ENCODE data around the gene MUC22.
"Not testable (repeated sequence)": the region's sequence is repeated elsewhere in the genome, so short reads cannot be mapped to it uniquely, and the experiment has no call there.

The MUC22 gene

DNA sequence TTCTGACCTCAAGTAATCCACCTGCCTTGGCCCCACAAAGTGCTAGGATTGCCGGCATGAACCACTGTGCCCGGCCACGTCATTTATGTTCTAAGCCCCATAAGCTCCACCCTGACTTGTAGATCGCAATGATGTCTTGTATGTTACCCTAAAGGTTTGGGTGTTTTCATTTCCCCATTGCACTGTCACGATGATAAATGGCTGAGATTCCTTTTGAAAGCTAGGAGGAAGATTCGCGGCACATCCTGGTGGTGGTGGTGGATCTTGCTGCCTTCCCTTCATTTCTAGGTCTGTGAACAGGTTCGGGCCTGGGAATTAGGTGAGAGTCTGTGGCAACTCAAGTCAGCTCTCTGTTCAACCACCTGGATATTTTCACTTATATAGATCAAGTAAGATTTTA lies 28.3 kb downstream of the MUC22 start:
- no peak for DNase-seq (ENCODE audit: low read depth)

DNA sequence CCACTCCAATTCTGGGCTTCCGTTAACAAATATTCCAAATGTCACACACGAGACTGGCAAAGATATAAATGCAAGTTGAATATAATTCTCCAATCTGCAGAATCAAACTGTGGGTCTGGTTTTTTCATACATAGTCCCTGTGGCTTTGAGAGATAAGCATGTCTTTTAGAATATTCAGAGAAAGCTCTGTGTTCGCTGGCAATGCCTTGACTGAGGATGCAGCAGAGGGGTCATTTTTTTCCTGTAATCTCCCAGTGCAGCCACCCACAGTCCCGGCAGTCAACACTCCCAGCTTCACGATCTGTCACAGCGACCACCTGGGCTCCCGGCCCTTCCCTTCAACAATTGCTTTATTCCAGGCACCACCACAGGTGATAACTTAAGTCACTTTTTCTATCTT lies 30.5 kb downstream of the MUC22 start:
- no peak for DNase-seq (ENCODE audit: low read depth)

DNA sequence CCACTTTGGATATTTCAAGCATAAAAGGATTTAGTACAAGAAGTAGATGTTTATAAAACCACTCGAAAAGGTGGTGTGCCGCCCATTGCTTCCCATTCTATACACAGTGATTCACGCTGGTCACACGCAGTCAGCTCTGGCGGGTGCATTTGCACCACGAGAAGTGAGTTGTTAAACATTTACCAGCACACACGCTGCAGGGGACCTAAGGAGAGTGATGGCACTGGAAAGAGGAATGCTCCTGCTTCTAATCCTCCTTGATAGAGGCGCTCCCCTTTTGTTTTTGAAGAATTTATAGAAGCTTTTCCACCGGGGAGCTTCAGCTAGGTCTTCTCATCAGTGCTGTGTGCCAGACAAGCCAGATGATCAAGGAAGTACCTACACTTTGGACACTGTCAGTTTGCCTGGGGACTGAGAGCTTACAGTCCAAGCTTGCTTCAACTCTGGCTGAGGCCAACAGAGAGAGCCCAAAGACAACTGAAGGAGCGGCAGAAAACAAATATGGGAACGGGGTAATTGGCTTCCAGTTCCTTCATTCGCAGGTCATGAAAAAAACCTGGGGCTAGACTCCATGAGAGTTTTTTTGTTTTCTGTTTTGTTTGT lies 31.2 kb downstream of the MUC22 start:
- no peak for DNase-seq (ENCODE audit: low read depth)

DNA sequence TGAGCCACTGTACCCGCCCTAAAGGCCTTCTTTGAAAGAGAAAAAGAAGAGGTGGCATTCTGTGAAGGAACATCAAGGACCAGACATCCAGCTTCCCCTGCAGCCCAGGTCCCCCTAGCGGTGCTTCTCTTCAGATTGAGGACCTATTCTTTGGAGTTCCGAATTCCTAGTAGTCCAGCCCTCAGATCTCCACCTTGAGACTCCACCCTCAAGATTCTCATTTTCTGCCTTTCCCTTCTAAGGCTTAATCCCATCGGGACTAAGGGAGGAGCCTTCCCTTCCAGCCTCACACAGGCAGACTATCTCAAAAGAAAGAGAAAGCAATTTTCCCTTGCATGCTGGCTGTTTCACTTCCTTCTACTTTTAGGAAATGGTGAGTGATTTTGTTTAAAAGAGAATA lies 32.5 kb downstream of the MUC22 start:
- no peak for DNase-seq (ENCODE audit: low read depth)

DNA sequence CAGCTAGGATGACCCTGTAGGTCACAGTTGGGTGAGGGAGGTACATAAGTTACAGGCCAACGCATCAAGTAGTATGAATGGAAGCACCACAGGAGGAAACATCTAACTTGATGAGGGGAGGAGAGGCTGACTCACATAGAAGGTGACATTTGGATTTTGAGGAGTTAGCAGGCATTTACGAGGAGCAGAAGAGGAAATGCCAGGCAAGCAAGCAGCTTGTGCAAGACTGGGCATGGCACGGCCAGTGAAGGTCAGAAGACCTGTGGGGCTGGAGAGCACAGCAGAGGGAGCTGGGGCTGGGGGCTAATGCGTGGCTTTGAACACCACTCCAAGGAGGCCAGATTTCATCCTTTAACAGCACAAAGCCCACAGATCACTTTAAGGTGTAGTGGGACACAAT lies 37.8 kb downstream of the MUC22 start:
- DNase-seq (ENCODE audit: low read depth), result no peak

DNA sequence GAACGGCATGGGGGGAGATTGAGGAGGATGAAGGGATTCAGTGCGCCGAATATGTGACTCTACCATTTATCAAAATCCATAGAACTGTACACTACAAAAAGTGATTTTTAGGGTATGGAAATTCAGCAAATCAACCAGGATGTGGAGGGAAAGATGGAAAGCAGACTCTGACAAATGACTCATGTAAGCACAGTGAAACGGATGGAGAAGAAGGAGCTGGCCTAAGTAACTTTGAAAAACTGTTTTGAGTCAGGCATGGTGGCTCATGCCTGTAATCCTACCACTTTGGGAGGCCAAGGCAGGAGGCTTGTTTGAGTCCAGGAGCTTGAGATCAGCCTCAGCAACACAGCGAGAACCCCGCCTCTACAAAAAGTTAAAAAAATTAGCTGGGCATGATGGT lies 39.2 kb downstream of the MUC22 start:
- no peak for DNase-seq (ENCODE audit: low read depth)

DNA sequence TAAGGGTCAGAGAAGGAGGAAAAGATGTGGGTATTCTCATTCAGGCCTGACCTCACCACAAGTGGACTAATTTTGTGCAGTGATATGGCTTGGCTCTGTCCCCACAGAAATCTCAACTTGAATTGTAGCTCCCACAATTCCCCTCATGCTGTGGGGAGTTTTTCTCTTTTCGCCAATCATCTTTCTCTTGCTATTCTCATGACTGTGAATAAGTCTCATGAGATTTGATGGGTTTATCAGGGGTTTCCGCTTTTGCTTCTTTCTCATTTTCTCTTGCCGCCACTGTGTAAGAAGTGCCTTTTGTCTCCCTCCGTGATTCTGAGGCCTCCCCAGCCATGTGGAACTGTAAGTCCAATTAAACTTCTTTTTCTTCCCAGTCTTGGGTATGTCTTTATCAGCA lies 42.9 kb downstream of the MUC22 start:
- DNase-seq (ENCODE audit: low read depth), result not testable (repeated sequence)

DNA sequence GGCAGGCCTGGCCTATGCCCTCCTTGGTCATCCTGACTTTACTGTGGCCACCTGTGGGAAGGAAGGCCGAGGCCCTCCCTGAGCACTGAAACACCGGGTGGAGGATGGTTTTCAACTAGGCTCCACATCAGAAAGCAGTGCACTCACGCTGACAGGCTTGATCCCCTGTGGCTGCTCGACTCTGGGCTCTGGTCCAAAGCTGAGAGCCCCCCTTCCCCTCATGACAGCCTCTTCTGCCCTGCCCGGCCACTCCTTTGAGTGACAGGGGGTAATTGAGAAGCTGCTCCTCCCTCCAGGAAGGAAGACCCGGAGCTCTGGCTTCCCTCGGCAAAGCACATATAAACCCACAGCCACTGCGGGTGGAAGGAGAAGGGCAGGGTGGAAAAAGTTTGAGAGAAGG lies 43.6 kb downstream of the MUC22 start:
- no peak for DNase-seq (ENCODE audit: low read depth)

DNA sequence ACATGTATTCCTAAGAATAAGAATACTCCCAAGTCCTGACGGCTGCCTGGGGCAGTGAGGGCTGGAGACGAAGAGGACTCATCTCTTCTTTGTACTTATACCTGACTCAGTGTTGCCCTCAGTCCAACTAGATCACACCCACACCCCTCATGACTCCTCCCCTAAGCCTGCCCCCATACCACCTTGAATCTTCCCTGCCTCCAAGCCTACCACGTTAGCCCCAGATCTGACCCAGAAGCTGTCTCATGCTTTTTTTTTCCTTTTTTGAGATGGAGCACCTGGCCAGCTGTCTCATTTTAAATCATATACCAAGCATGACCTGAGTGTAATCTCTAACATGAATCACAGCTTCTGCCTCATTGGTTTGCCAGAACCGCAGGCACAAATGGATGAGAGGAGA lies 45.2 kb downstream of the MUC22 start:
- DNase-seq (ENCODE audit: low read depth), result no peak

DNA sequence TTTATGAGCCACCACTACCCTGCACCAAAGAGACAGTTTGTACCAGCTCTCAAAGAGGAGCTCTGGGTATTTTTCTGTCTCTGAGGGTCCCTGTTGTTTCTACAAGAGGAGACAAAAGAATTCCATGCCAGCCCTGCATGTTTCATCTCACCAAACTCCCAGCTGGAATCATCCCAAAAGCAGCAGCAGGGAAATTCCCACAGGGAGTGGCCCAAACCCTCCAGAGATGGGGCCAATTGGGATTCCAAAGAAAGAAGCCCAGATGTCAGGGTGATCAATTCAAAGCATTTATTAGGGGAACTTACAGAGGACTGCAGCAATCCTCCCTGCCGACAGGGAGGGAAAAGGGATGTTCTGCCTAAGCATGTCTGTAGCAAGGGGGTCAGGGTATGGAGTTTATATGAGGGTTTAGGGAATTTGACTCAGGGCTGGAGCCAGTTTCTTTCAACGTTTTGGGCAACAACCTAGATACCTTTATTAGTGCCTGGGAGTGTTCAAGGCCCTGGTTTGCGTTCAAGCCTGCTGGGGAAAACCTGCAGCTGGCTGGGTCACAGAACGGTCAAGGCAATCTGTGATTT lies 47.2 kb downstream of the MUC22 start:
- peak; percentile 64 for DNase-seq (ENCODE audit: low read depth)

DNA sequence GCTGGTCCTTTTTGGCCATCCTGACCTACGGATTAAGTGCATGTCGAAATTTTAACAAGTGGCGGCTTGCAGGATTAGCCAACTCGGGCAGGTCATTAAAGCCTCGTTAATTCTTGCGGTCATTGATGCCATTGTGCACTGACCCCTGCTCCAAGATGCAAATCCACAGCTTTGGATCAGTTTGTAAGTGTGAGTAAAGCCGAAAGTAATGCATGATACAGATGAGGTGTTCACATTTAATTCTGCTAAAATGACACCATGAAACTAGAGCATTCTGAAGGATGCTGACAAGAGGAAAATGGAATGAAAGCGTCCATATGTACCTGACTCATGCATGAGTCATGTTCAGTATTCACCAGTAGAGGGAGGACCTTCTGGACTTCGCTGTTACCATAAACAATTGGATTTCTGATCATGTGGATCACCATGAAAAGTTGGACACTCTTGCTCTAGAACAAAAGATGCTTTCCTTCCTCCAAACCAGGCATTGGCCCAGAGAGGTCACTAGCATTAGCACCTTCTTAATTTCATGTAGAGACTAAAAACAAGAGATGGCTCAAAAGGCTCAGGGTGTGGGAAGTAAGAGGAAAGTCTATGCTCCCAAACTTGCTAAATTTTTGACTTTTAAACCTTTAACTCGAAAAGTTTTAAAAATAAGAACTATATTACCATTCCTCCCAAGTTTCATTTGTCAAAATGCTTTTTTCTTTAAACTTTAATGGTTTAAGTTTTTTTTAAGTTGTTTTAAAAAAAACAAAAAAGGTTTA lies 48.0 kb downstream of the MUC22 start:
- DNase-seq (ENCODE audit: low read depth), result peak; percentile 97

DNA sequence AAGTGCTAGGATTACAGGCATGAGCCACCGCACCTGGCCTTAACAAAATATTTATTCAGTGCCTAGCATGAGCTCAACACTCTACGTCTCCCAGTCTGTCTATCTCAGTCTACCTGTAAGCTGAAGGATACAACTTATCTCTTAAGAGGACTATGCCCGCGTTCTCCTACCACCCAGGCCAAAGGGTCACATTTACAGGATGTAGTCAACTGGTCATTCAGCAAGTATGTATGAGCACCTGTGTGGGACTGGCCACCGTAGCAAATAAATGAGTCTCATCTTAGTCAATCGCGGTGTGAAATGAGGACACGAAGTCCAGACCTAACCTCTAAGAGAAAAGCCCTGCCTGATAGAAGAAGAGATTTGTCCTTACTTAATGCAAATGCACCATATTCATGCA lies 49.9 kb downstream of the MUC22 start:
- no peak for DNase-seq (ENCODE audit: low read depth)

DNA sequence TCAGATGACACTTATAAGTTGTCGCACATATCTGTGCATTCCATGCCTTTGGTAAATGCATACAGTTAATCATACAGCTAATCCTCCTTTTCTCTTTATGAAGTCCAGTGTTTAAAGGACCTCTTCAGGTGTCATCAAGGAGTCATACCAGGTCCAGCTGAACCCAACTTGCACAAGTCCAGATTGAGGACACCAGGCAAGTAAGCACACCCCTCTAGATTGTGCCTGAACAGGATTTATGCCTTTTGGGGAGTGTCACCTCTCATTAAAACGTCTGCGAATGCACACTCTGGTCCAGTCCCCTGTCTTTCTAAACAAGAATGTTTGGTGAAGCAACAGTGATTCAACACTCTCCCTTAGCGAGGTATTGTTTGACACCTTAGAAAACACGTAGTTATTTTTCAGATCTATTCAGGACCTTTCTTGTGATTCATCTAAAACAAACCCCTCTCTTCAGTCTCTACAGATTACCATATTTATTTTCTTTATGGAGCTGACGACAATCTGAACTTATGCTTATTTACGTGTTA lies 53.7 kb downstream of the MUC22 start:
- no peak for DNase-seq (ENCODE audit: low read depth)

DNA sequence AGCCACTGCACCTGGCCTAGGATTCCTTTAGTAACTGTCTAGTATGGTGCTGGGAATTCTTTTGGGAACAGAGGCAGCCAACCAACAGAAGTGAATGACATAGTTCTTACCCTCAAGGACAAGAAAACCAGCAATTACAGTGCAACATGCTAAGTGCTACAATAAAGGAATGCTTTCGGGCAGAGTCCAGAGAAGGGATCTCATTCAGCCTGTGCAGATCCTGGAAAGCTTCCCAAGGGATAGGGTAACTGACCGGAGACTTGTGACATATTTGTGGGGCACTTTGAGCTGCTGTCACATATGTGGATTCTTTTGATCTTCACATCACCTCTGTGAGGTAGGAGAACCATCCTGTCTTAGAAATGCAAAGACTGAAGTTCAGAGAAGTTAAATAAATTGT lies 55.3 kb downstream of the MUC22 start:
- DNase-seq (ENCODE audit: low read depth), result no peak

DNA sequence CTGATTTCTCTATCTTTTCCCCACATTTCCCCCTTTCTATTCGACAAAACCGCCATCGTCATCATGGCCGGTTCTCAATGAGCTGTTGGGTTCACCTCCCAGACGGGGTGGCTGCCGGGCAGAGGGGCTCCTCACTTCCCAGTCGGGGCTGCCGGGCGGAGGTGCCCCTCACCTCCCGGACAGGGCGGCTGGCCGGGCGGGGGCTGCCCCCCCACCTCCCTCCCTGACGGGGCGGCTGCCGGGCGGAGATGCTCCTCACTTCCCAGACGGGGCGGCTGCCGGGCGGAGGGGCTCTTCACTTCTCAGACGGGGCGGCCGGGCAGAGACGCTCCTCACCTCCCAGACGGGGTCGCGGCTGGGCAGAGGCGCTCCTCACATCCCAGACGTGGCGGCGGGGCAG lies 56.8 kb downstream of the MUC22 start:
- DNase-seq (ENCODE audit: low read depth), result not testable (repeated sequence)

DNA sequence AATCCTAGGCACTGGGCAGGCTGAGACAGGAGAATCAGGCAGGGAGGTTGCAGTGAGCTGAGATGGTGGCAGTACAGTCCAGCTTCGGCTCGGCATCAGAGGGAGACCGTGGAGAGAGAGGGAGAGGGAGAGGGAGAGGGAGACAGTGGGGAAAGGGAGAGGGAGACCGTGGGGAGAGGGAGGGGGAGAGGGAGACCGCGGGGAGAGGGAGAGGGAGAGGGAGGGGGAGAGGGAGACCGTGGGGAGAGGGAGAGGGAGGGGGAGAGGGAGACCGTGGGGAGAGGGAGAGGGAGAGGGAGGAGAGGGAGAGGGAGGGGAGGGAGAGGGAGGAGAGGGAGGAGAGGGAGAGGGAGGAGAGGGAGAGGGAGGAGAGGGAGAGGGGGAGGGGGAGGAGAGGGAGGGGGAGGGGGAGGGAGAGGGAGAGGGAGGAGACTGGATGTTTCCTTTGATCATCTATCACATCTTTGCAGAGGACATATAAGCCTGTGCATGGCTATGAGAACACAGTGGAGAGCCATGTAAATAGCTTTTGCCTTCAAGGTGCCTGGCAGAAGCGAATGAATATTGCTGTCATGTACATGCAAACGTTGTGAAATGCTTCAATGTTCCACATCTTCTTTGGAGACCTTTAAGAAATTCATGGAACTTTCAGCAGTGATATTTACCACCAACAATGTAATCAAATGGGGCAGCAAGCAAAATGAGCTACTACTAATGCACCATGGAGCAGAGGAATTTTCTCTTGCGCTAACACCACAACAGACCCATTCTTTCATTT lies 57.8 kb downstream of the MUC22 start:
- DNase-seq (ENCODE audit: low read depth), result not testable (repeated sequence)

DNA sequence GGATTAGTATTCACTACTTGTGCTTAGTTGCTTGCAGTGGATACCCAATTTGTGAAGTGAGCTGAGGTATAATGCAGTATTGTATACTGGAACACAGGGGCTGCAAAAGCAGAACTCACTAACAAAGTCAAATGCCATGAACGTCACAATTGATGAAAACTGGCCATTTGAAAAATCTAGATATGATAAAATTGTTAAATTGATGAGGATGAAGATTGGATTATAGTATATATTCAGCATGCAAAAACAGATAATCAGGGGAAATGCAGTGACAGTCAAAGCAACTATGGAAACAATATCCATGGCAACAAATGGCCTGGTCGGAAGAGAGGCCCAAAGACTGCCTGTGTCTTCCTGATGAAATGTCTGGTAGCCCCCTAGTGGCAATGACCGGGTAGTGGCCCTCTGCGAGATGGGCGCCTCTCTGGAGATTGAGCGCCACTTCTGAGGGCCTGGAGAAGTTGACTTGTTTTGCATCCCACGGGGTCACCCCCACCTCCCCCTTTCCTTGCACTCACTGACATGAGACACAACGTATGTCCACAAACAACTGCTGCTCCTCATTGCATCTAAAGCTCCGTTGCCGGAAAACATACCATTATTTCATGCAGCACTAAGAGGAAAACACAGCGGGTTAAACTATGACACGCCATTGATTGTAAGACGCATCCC lies 58.5 kb downstream of the MUC22 start:
- DNase-seq (ENCODE audit: low read depth), result peak; percentile 53

DNA sequence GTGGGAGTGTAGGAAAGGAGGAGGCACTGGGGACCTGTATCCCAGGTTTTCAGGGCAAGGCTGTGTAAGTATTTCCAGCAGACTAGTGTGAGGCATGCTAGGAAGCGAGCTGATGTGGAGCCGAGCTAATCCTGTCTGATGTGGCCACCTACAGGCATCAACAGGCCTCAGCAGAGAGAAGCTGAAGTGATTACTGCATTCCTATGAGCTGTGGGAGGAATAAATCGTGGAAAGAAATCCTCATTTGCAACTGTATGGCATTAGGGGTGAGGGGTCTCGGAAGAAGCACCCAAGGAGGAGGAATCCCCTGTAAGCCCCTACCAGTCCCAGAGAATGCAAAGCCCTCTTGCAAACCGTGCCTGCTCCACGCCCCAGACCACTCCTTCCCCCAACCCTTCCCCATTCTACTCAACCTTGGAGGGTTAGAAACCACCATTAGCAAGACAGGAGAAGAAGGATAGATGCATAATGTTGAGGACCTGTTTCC lies 60.5 kb downstream of the MUC22 start:
- DNase-seq (ENCODE audit: low read depth), result peak; percentile 53

DNA sequence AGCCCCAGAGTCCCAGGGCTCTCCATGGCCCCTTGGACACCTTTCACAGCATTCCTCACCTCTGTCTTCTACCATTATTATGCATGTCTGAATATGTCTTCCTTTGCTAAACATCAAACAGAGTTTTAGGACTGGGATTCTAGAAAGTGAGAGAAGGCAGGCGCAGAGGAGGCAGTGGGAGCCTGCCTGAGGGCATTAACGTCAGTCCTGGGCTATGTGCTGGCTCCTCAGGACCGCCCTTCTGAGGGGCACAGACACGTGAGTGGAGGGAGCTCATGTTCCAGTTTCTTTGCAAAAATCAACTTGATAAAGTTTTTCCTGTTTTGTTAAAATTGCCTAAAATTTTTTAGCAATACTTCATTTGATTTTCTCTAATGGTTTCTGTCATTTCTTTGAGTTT lies 64.1 kb downstream of the MUC22 start:
- DNase-seq (ENCODE audit: low read depth), result no peak

DNA sequence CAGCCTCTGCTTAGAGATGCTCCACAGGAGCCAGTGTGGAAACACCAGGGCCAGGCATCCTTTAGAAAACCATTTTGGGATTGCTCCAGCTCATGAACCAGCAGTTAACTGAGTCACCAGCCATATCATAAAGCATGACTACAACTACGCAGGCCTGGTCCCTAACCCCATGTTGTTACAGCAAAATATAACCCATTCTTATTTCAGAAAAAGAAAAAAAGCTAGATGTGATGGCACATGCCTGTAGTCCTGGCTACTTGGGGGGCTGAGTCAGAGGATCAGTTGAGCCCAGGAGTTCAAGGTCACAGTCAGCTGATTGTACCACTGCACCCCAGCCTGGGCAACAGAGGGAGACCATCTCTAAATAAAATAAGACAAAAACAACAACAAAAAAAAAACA lies 65.3 kb downstream of the MUC22 start:
- peak; percentile 74 for DNase-seq (ENCODE audit: low read depth)

DNA sequence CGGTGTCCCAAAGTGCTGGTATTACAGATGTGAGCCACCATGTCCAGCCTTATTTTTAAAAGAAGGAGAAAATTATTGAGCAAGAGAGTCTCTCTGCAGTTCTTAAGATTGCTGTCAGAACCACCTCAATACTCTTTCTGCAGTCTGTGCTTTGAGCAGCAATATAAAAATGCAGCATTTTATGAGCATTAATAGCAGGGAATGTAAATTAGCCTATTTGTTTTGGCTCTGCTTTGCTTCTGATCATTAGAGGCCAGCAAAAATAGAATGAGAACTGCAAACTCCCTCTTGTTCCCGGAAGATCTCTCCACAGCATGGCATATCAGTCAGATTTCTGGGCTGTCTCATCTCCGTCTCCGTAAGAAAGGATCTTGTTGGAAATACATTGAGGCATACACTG lies 66.3 kb downstream of the MUC22 start:
- no peak for DNase-seq (ENCODE audit: low read depth)
